Lung (tissue), 12 donors: ENCODE measurements around the gene ZC3H14. TPM values are rescaled to one million over a fixed set of nuclear protein-coding genes. Genes with fewer than 3 reads are reported as not detected.

Experiments used
- ATAC-seq: fragments of 200-7000 bp; cut with Tn5 transposase; one replicate; pipeline ENCODE4 v1.9.1; 2020; ENCODE audit warnings: moderate number of reproducible peaks; ENCODE audit not compliant: insufficient read depth, low FRiP score
- DNase-seq, 3 donors: peaks; one replicate each; pipeline ENCODE4 v3.0.0-alpha.2; 2013 to 2017
- H3K27ac ChIP-seq, 2 donors: one replicate each; pipeline ENCODE4 v1.5.1; 2013; ENCODE audit warnings: mild to moderate bottlenecking in 2 of 2, moderate library complexity in 2 of 2, control low read depth in 1 of 2, inconsistent platforms in 1 of 2, low read depth in 1 of 2, low read length in 1 of 2
- H3K27me3 ChIP-seq, 3 donors: one replicate each; pipeline ENCODE4 v1.5.1; 2013; ENCODE audit warnings: low read length in 2 of 3; ENCODE audit not compliant: control insufficient read depth in 3 of 3, insufficient read depth in 3 of 3
- H3K36me3 ChIP-seq, 4 donors: one replicate each; pipeline ENCODE4 v1.5.1; 2013; ENCODE audit warnings: low read length in 4 of 4, mild to moderate bottlenecking in 1 of 4, moderate library complexity in 1 of 4; ENCODE audit not compliant: control insufficient read depth in 4 of 4, insufficient read depth in 4 of 4
- H3K4me1 ChIP-seq, 5 donors: one replicate each; pipeline ENCODE4 v1.5.1; 2013; ENCODE audit warnings: low read length in 5 of 5, mild to moderate bottlenecking in 2 of 5, moderate library complexity in 1 of 5; ENCODE audit not compliant: control insufficient read depth in 5 of 5, insufficient read depth in 5 of 5
- H3K4me3 ChIP-seq: one replicate; pipeline ENCODE4 v1.5.1; 2013; ENCODE audit warnings: mild to moderate bottlenecking, control low read depth, moderate library complexity
- H3K9ac ChIP-seq, 2 donors: one replicate each; pipeline ENCODE4 v1.5.1; 2013; ENCODE audit warnings: low read length in 2 of 2, control low read depth in 1 of 2; ENCODE audit not compliant: insufficient read depth in 1 of 2
- H3K9me3 ChIP-seq, 4 donors: one replicate each; pipeline ENCODE4 v1.5.1; 2013; ENCODE audit warnings: low read length in 3 of 4, mild to moderate bottlenecking in 1 of 4, moderate library complexity in 1 of 4; ENCODE audit not compliant: control insufficient read depth in 4 of 4, insufficient read depth in 3 of 4
- WGBS, 2 donors: extraction: QIAGEN DNeasy Blood & Tissue Kit; methylation state at CpG; one replicate each; pipeline ENCODE4 v1.1.7; 2013; 5-methylcytosine and 5-hydroxymethylcytosine counted together
- polyA plus RNA-seq, 2 donors: library from polyadenylated mRNA; stranded (reverse); fragments of 200-250 nt; gene quantifications; one replicate each; pipeline ENCODE4 v1.2.1, GENCODE V29; 2013
- total RNA-seq, 2 donors: library from RNA; depleted of rRNA in 1 of 2; stranded (reverse); fragments of >200 nt in 1 of 2; gene quantifications; one replicate each; pipeline ENCODE4 v1.2.1, GENCODE V29; 2014 to 2021
- TF ChIP-seq, protein P1 (sequence below): IDR thresholded peaks from 2 replicates; pipeline ENCODE4 v1.5.1; 2012; ENCODE audit warnings: mild to moderate bottlenecking; ENCODE audit errors: control extremely low read depth, extremely low read depth
- donor health status: control.
- donor health status: control.
- donor health status: Bipolar disorder and iron deficiency.
- donor health status: healthy.
- donor health status: DM: yes; HTN: yes; CAD: no.

ZC3H14 gene
- total and polyA plus RNA-seq, 4 donors: 21.9 to 79.7 (median 36.3) TPM

DNA sequence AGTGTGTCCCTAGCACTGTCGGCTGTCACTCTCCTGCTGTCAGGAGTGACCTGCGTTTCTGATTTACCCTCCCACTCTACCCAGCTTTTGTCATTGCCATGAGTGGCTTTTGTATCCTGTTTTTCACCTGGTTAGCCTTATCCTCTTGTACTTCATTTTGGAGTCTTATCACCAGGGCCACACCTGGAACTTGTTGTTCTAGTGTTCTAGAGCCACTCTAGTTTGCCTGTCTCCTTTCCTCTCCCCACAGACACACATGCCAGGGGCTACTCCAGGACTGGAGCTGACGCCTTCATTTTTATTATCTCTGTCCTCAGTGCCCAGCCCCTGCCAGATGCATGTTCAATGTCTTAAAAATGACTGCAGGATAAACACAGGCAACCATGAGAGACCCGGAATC, 34.2 kb downstream of the ZC3H14 start:
- DNase-seq (no peak), ATAC-seq (no peak)
- no peaks in the 10 kb centered on the region for H3K27me3 ChIP-seq
- H3K36me3 ChIP-seq: peaks cover 19 to 57% (median 26%) of the 10 kb centered on the region in 4 donors
- no peak overlapping the region for H3K4me3 ChIP-seq
- TF ChIP-seq, protein P1, sequence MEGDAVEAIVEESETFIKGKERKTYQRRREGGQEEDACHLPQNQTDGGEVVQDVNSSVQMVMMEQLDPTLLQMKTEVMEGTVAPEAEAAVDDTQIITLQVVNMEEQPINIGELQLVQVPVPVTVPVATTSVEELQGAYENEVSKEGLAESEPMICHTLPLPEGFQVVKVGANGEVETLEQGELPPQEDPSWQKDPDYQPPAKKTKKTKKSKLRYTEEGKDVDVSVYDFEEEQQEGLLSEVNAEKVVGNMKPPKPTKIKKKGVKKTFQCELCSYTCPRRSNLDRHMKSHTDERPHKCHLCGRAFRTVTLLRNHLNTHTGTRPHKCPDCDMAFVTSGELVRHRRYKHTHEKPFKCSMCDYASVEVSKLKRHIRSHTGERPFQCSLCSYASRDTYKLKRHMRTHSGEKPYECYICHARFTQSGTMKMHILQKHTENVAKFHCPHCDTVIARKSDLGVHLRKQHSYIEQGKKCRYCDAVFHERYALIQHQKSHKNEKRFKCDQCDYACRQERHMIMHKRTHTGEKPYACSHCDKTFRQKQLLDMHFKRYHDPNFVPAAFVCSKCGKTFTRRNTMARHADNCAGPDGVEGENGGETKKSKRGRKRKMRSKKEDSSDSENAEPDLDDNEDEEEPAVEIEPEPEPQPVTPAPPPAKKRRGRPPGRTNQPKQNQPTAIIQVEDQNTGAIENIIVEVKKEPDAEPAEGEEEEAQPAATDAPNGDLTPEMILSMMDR: no peak
- H3K27ac ChIP-seq: no peak overlapping the region
- H3K4me1 ChIP-seq: no peaks in the 10 kb centered on the region
- 84 to 91% methylated on average over 4 of the region's 4 CpGs for WGBS, 2 donors
- no peaks in the 10 kb centered on the region for H3K9me3 ChIP-seq
- H3K9ac ChIP-seq: no peak overlapping the region

DNA sequence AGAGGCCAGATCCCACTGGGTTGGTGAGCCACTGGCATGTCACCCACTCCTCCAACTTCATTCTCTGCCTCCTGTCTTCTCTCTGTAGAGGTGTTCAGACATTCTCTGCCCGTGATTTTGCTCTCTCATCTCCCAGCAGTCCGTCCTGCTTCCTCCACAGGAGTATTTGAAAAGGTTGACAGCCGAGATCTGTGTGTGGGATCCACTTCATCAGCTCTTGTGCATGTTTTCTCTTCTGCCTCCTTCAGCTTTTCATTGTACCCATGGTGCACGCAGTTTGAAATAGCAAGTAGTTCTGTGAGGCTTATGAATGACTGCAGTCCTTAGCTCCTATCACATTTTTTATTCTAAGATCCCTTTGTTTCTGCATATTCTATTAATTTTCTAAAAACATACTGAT, 34.8 kb downstream of the ZC3H14 start:
- Histone ChIP-seq H3K9ac (no peak overlapping the region), H3K4me3 (no peak overlapping the region), H3K9me3 (no peaks in the 10 kb centered on the region), H3K4me1 (no peaks in the 10 kb centered on the region), H3K27me3 (no peaks in the 10 kb centered on the region), H3K27ac (no peak overlapping the region), H3K36me3 (peaks cover 23 to 60% (median 29%) of the 10 kb centered on the region in 4 donors)
- TF ChIP-seq, protein P1: no peak
- DNase-seq: no peak
- 87 to 93% methylated on average over 4 of the region's 4 CpGs for WGBS, 2 donors
- no peak for ATAC-seq

DNA sequence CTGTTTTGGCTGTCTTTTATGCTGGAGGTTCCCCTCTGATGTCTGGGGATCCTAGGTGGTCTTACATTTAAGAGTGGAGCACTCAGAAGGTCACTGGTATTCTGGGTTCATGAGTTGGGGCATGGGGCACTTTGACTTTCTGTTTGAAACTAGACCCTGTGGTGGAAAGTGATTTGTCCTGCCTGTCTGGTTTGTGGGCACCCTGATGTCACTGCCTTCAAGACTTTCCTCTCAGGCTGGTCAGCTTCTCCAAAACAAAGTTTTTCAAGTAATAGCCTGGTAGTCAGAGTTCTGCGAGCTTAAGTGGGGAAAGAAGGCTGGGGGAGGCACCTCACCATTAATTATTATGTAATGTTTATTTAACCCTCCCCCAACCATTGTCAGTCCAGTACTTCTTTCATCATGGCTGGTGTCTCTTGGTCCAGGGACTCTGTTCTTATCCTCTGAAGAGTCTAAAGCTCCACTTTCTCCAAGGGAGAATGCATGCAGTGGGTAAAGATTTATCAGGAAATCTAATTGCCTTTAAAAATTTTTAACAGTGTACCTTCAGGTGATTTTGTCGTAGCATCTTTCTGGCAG, 35.3 kb downstream of the ZC3H14 start:
- Histone ChIP-seq H3K9me3 (no peaks in the 10 kb centered on the region), H3K4me1 (no peaks in the 10 kb centered on the region), H3K4me3 (no peak overlapping the region), H3K36me3 (peaks cover 24 to 65% (median 32%) of the 10 kb centered on the region in 4 donors), H3K27ac (no peak overlapping the region), H3K9ac (no peak overlapping the region), H3K27me3 (no peaks in the 10 kb centered on the region)
- TF ChIP-seq, protein P1: no peak
- ATAC-seq: no peak
- WGBS, 2 donors: 77% methylated on average over 2 of the region's 2 CpGs
- DNase-seq: no peak

DNA sequence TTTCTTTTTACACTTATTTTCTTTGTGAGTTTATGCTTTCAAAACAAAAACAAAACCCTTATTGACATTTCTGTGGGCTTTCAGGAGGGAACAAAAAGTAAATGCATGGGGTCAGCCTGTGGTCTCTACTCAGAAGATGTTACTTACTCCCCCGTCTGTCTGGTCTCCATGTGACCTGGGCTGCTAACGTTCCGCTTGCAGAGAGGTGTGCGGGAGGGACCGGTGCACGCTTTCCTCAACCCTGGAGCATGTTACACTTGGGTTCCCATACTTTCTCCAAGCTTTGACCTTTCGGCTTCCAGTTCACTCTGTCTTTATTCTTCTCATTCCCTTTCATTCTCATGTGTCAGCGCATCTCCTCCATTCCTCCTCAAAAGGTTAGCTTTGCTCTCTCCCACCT, 36.5 kb downstream of the ZC3H14 start:
- Histone ChIP-seq H3K9me3 (no peaks in the 10 kb centered on the region), H3K36me3 (peaks cover 24 to 66% (median 33%) of the 10 kb centered on the region in 4 donors), H3K4me3 (no peak overlapping the region), H3K27me3 (no peaks in the 10 kb centered on the region), H3K9ac (no peak overlapping the region), H3K27ac (no peak overlapping the region), H3K4me1 (no peaks in the 10 kb centered on the region)
- ATAC-seq (no peak), DNase-seq (no peak)
- WGBS, 2 donors: 95 to 96% methylated on average over 8 of the region's 8 CpGs
- TF ChIP-seq, protein P1: no peak
